Measurements from ENCODE around the gene PDZRN4.
A peak's percentile ranks its signal among the peaks of the same experiment; 100 is the strongest.

The PDZRN4 gene

DNA sequence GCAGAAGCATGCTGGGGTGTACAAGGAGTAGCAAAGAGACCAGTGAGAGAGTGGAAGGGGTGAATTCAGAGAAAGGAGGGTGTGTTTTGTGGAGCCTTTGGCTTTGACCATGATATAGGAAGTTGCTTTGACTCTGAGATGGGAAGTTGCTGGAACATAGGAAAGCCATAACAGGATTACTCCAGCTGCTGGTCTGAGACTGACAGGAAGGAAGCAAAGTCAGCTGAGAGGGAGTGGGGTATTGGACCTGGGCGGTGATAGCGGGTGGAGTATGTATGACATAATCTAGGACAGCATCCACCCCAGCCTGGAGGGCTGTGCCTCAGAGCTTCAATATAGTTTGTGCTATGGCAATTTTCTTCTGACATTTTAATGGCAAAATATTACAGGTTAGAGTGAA lies 324.4 kb downstream of the PDZRN4 start:
- TF ChIP-seq, protein P1, sequence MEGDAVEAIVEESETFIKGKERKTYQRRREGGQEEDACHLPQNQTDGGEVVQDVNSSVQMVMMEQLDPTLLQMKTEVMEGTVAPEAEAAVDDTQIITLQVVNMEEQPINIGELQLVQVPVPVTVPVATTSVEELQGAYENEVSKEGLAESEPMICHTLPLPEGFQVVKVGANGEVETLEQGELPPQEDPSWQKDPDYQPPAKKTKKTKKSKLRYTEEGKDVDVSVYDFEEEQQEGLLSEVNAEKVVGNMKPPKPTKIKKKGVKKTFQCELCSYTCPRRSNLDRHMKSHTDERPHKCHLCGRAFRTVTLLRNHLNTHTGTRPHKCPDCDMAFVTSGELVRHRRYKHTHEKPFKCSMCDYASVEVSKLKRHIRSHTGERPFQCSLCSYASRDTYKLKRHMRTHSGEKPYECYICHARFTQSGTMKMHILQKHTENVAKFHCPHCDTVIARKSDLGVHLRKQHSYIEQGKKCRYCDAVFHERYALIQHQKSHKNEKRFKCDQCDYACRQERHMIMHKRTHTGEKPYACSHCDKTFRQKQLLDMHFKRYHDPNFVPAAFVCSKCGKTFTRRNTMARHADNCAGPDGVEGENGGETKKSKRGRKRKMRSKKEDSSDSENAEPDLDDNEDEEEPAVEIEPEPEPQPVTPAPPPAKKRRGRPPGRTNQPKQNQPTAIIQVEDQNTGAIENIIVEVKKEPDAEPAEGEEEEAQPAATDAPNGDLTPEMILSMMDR (IDR thresholded peaks at IDR 0.05): no peak
- Histone ChIP-seq H3K27ac (no peak overlapping the region), H3K4me3 (no peak overlapping the region)
- DNase-seq (ENCODE audit: low spot score): no peak

DNA sequence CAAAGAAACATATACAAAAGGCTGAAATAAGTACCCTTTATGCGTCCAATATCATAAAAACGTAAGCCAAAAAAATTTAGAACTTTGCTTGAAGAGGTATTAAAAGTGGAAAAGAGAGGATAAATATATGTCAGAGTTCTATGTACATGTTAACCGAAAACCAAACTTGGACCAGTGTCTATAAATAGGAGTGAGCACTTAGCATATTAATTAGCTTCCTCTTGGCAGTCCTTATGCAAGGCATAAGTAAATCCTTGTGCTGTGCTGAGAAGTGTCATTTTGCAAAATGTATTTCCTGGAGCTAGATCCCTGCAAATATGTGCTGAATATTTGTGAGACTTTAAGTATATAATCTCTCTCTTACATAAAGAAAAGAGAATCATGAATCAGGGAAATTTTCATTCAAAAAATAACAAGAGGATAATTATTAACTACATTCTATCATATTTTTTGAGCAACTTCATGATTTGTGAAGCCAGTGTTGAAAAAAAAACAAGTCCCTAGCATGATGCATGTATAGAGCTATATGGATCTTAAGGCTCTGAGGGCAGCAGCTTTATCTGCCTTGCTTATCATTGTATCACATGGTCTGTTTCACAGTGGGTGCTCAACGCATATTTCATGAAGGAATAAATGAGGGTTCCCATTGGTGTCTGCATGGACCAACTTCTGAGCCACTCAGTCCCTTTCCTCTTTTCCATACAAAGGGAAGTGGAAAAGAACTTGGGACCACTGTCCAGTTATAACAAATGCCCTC lies 326.1 kb downstream of the PDZRN4 start:
- DNase-seq (ENCODE audit: low spot score): no peak
- TF ChIP-seq, protein P1 (IDR thresholded peaks at IDR 0.05): no peak
- Histone ChIP-seq H3K27ac (no peak overlapping the region), H3K4me3 (no peak overlapping the region)

DNA sequence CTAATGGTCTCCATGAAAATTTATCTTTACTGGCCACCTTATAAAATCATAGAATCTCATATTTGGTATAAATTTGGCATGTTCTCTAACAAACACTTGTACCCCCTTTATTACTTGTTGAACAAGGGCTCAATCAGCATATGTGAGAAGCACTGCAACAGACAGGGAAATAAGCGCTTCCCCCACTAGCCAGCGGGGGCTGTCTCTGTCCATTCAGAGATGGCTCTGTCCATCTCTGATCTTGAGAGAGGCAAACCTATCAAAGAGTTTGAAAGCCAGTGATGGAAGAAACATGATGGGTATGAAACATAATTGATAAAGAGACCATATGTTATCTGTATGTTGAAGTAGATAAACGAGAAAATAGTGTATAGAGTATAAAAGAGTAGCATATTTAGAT lies 326.8 kb downstream of the PDZRN4 start:
- Histone ChIP-seq H3K4me3 (no peak overlapping the region), H3K27ac (no peak overlapping the region)
- no peak for DNase-seq (ENCODE audit: low spot score)
- TF ChIP-seq, protein P1 (IDR thresholded peaks at IDR 0.05): no peak

DNA sequence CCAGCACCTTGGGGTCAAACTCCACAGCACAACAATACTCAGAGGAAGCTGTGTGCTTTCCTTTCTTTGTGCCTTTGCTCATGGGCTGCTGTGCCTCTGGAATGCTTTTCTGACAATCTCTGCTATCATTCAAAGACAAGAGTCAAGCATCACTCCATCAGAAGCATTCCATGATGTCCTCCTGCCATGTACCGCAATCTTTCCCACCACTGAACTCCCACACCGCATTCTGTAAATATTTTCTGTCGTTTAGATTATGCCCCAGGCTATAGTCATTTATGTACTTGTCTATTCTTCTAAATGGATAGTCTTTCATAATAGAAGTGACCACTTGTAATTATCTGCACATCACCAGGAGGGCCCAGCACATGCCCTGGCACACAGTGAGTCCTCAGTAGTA lies 327.8 kb downstream of the PDZRN4 start:
- no peak for DNase-seq (ENCODE audit: low spot score)
- TF ChIP-seq, protein P1 (IDR thresholded peaks at IDR 0.05): no peak
- no peak overlapping the region for H3K27ac ChIP-seq
- H3K4me3 ChIP-seq: no peak overlapping the region

DNA sequence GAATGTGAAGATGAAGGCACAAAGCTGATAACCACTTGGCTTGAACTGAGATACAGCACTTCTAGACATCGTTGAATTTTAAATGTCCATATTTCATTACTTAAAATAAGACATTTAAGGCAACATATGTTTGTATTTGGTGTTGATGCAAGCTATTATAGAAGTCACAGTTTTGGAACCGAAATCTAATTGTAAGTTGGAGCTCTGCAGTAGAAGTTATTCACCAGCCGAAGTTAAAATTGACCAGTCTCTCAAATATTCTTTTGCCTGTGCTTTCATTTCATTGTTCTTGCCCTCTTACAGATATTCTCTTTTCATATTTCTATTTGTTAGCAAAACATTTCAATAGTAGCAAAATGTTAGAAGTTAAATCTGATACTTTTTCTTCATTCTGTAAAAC lies 332.7 kb downstream of the PDZRN4 start:
- TF ChIP-seq, protein P1 (IDR thresholded peaks at IDR 0.05): no peak
- no peak overlapping the region for H3K27ac ChIP-seq
- no peak for DNase-seq (ENCODE audit: low spot score)
- H3K4me3 ChIP-seq: no peak overlapping the region

DNA sequence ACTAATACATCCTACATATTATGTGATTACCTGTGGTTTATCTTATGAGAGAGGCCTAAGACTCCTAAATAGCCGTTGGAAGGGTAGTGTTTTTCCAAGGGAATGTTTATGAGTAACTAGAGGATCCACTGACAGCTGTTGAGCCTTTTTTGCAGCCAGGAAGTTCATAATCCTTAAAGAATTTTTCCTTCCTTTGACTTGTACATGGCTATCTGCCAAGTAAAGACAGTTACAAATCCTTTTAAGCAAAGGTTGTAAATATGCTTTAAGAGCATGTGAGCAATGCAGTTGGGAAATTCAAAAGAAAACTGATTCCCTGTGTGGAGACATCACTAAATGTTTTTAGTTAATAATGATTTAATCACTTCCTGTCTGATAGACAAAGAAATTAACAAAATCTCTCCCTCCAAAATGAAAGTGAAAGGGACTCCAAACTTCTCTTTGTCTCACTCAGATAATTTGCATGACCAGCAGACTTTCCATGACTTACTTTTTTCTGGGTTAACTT lies 333.8 kb downstream of the PDZRN4 start:
- DNase-seq (ENCODE audit: low spot score): no peak
- Histone ChIP-seq H3K4me3 (peak overlapping the region; percentile 28), H3K27ac (peak overlapping the region in 1 of 2 donors; percentile 12)
- TF ChIP-seq, protein P1 (IDR thresholded peaks at IDR 0.05): no peak

DNA sequence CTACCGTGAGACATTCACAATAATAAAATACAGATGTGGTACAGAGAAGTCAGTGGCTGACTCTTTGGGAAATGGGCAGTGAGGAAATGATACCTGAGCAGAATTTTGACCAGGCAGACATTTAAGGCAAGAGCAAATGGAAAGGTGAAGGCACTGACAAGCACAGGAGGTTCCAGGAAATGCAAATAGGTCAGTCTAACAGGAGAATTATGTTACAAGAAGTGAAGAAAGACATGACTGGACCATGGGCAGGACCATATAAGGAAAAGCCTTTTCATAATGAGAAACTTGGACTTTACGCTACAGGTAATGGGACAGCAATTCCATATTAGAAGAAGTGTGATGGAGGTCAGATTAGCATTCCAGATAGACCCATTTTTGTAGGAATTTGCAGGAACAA lies 338.9 kb downstream of the PDZRN4 start:
- Histone ChIP-seq H3K4me3 (no peak overlapping the region), H3K27ac (no peak overlapping the region)
- TF ChIP-seq, protein P1 (IDR thresholded peaks at IDR 0.05): no peak
- DNase-seq (ENCODE audit: low spot score): no peak

Data from coronary artery (tissue), 2 donors.